T-cell (primary cell): ENCODE data around the gene PPP3CB. TPM values are rescaled to one million over a fixed set of nuclear protein-coding genes. Genes with fewer than 3 reads are reported as not detected.

Experiments used
- ATAC-seq, 4 experiments: fragments of 200-7000 bp in 3 of 4; fragments of 150-1000 bp in 1 of 4; cut with Tn5 transposase; replicated peaks in 1 of 4; 1 replicate in 3 of 4; 2 replicates in 1 of 4; pipeline ENCODE4 v1.10.0; 2021; ENCODE audit warnings: moderate library complexity in 3 of 4, mild to moderate bottlenecking in 2 of 4, moderate number of reproducible peaks in 1 of 4
- CTCF ChIA-PET, 2 donors: fragments of 300-600 bp; sonication (Branson Sonifier 250); formaldehyde crosslinking; loops; one replicate each; lab custom pipeline; 2022; ENCODE audit warnings: antibody characterized with exemption in 2 of 2; lab: Charles Lee
- POLR2A ChIA-PET, 2 donors: fragments of 300-600 bp; sonication (Branson Sonifier 250); formaldehyde crosslinking; loops; one replicate each; lab custom pipeline; 2022; ENCODE audit warnings: antibody characterized with exemption in 2 of 2; lab: Charles Lee
- DNase-seq, 35 experiments: peaks; one replicate each; pipeline versions ENCODE4 v3.0.0 to v3.0.0-alpha.2; 2013 to 2023
- H3K27ac ChIP-seq: one replicate; pipeline ENCODE4 v1.5.1; 2013; ENCODE audit warnings: low read length
- H3K27me3 ChIP-seq, 2 experiments: replicated peaks in 1 of 2; 1 replicate in 1 of 2; 2 replicates in 1 of 2; pipeline versions ENCODE4 v1.6.1 to v1.7.0; 2013; ENCODE audit warnings: low read length in 1 of 2, mixed read lengths in 1 of 2; ENCODE audit not compliant: control insufficient read depth in 2 of 2, insufficient read depth in 2 of 2; ENCODE audit errors: extremely low read depth in 1 of 2
- H3K36me3 ChIP-seq, 2 donors: 1 replicate in 1 of 2; 2 replicates in 1 of 2; pipeline versions ENCODE4 v1.6.1 to v1.7.0; 2013; ENCODE audit warnings: low read length in 1 of 2; ENCODE audit not compliant: control insufficient read depth in 2 of 2, insufficient read depth in 1 of 2; ENCODE audit errors: extremely low read depth in 1 of 2
- H3K4me1 ChIP-seq, 2 experiments: 1 replicate in 1 of 2; 2 replicates in 1 of 2; pipeline versions ENCODE4 v1.6.1 to v1.7.0; 2013; ENCODE audit warnings: low read length in 2 of 2, mixed read lengths in 1 of 2; ENCODE audit not compliant: insufficient read depth in 2 of 2, control insufficient read depth in 1 of 2; ENCODE audit errors: extremely low read depth in 1 of 2
- H3K4me3 ChIP-seq, 2 donors: 1 replicate in 1 of 2; 2 replicates in 1 of 2; pipeline versions ENCODE4 v1.5.1 to v1.7.0; 2013; ENCODE audit warnings: mild to moderate bottlenecking in 2 of 2, low read length in 1 of 2, moderate library complexity in 1 of 2; ENCODE audit not compliant: control insufficient read depth in 1 of 2; ENCODE audit errors: extremely low read depth in 1 of 2
- H3K9me3 ChIP-seq: 2 replicates; pipeline ENCODE4 v1.7.0; 2013
- H3K27ac Mint-ChIP-seq, 2 donors: one replicate each; pipeline ENCODE4 v1.8.0; 2020 to 2021; ENCODE audit warnings: mild to moderate bottlenecking in 2 of 2, mixed read lengths in 2 of 2
- H3K27me3 Mint-ChIP-seq, 2 donors: one replicate each; pipeline ENCODE4 v1.8.0; 2021 to 2022; ENCODE audit warnings: mixed read lengths in 2 of 2
- H3K36me3 Mint-ChIP-seq: one replicate; pipeline ENCODE4 v1.8.0; 2021; ENCODE audit warnings: mixed read lengths
- H3K4me1 Mint-ChIP-seq, 3 donors: one replicate each; pipeline ENCODE4 v1.8.0; 2020 to 2022; ENCODE audit warnings: mixed read lengths in 3 of 3, mild to moderate bottlenecking in 1 of 3
- H3K4me3 Mint-ChIP-seq, 3 donors: one replicate each; pipeline ENCODE4 v1.8.0; 2020 to 2022; ENCODE audit warnings: mild to moderate bottlenecking in 3 of 3, mixed read lengths in 3 of 3, moderate library complexity in 3 of 3
- H3K9me3 Mint-ChIP-seq, 3 donors: one replicate each; pipeline ENCODE4 v1.8.0; 2020 to 2022; ENCODE audit warnings: mixed read lengths in 3 of 3
- WGBS: methylation state at CpG from one replicate; pipeline ENCODE4 v1.1.5; 2013; ENCODE audit warnings: missing lambda C conversion rate; ENCODE audit not compliant: insufficient coverage; 5-methylcytosine and 5-hydroxymethylcytosine counted together
- total RNA-seq, 35 experiments: library from RNA in 6 of 35; stranded (reverse) in 6 of 35; fragments of 120-200 nt in 1 of 35; gene quantifications; one replicate each; pipeline versions ENCODE4 v1.2.1 to v1.2.4 and lab custom pipeline; 2013 to 2026

The PPP3CB gene
- total RNA-seq, 5 donors from 2014 or later (not counting 1 experiment from before 2014, with no cell fraction given): 35.5 to 39.5 (median 37.0) TPM

GRCh38 chr10:73522263-73522662 is 26.4 kb upstream of the PPP3CB start:
- Mint-ChIP-seq H3K9me3 (no peaks in the 10 kb centered on the region), H3K36me3 (peaks cover 17% of the 10 kb centered on the region), H3K27me3 (no peaks in the 10 kb centered on the region), H3K27ac (no peak overlapping the region), H3K4me1 (peaks cover 0 to 4% (median 0%) of the 10 kb centered on the region in 3 donors), H3K4me3 (no peak overlapping the region)
- DNase-seq (no peak), ATAC-seq (no peak)
- no peak overlapping the region for H3K27ac ChIP-seq
- H3K9me3 ChIP-seq: no peaks in the 10 kb centered on the region
- H3K4me3 ChIP-seq: no peak overlapping the region
- H3K4me1 ChIP-seq: no peaks in the 10 kb centered on the region
- ChIA-PET CTCF (interaction anchor here in 1 of 2 donors (1.3 kb wide), 1 partner anchor 14 kb away, joined by 3 read pairs; no protein-coding TSS in a partner anchor), POLR2A (interaction anchor here in 1 of 2 donors (0.5 kb wide), 1 partner anchor 24 kb away, joined by 4 read pairs; no protein-coding TSS in a partner anchor)
- H3K27me3 ChIP-seq: no peaks in the 10 kb centered on the region
- peaks cover 0 to 3% of the 10 kb centered on the region in 2 donors for H3K36me3 ChIP-seq
- no CpG with 5 or more reads among the region's 1 CpG for WGBS

DNA sequence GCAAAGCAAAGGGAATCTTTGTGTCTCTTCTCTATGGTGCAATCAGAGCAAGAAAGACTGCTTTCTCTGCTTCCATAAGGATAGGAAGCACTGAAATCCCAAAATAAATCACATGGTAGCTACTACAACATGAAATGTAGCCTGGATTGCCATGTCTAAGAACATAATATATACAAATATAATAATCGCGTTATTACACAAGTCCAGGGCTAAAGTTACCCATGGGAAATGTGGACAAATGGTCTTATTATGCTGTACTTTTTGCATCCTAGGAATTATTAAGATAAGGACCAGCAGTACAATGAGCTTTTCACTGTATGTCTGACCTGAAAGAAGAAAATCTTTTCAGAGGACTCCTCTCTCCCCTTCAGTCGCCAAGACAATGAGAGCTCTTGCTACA is 23.5 kb upstream of the PPP3CB start:
- Mint-ChIP-seq H3K4me3 (no peak overlapping the region), H3K27me3 (no peaks in the 10 kb centered on the region), H3K4me1 (peaks cover 0 to 4% (median 0%) of the 10 kb centered on the region in 3 donors), H3K27ac (no peak overlapping the region), H3K9me3 (no peaks in the 10 kb centered on the region), H3K36me3 (peaks cover 6% of the 10 kb centered on the region)
- Histone ChIP-seq H3K27me3 (no peaks in the 10 kb centered on the region), H3K4me1 (no peaks in the 10 kb centered on the region), H3K36me3 (peaks cover 0 to 4% of the 10 kb centered on the region in 2 donors), H3K4me3 (no peak overlapping the region), H3K9me3 (no peaks in the 10 kb centered on the region), H3K27ac (no peak overlapping the region)
- WGBS: no CpG with 5 or more reads among the region's 3 CpGs
- ChIA-PET CTCF (no interaction called here), POLR2A (interaction anchor here in 1 of 2 donors (0.7 kb wide), 1 partner anchor 10 kb away, joined by 3 read pairs; no protein-coding TSS in a partner anchor)
- no peak for ATAC-seq
- DNase-seq: no peak

- DNase-seq (no peak), ATAC-seq (no peak)
- Histone ChIP-seq H3K36me3 (peaks cover 0 to 4% of the 10 kb centered on the region in 2 donors), H3K27me3 (no peaks in the 10 kb centered on the region), H3K27ac (no peak overlapping the region), H3K4me3 (no peak overlapping the region), H3K4me1 (no peaks in the 10 kb centered on the region), H3K9me3 (no peaks in the 10 kb centered on the region)
- ChIA-PET POLR2A (interaction anchor here in 1 of 2 donors (0.6 kb wide), 1 partner anchor 14 kb away, joined by 3 read pairs; no protein-coding TSS in a partner anchor), CTCF (no interaction called here)
- WGBS: 80% methylated on average over 1 of the region's 4 CpGs
- H3K27ac Mint-ChIP-seq: no peak overlapping the region
- H3K27me3 Mint-ChIP-seq: no peaks in the 10 kb centered on the region
- no peak overlapping the region for H3K4me3 Mint-ChIP-seq
- H3K4me1 Mint-ChIP-seq: peaks cover 0 to 4% (median 0%) of the 10 kb centered on the region in 3 donors
- H3K9me3 Mint-ChIP-seq: no peaks in the 10 kb centered on the region
- H3K36me3 Mint-ChIP-seq: peaks cover 2% of the 10 kb centered on the region
Measured at GRCh38 chr10:73517166-73517888, 21.5 kb upstream of the PPP3CB start.

- ATAC-seq (no peak), DNase-seq (no peak)
- Histone ChIP-seq H3K27ac (no peak overlapping the region), H3K4me3 (no peak overlapping the region), H3K9me3 (no peaks in the 10 kb centered on the region), H3K4me1 (peaks cover 0 to 4% of the 10 kb centered on the region in 2 experiments), H3K27me3 (no peaks in the 10 kb centered on the region), H3K36me3 (peaks cover 0 to 1% of the 10 kb centered on the region in 2 donors)
- Mint-ChIP-seq H3K27me3 (no peaks in the 10 kb centered on the region), H3K4me1 (peaks cover 0 to 3% (median 0%) of the 10 kb centered on the region in 3 donors), H3K27ac (no peak overlapping the region), H3K4me3 (no peak overlapping the region), H3K9me3 (no peaks in the 10 kb centered on the region), H3K36me3 (no peaks in the 10 kb centered on the region)
- ChIA-PET POLR2A (no interaction called here), CTCF (no interaction called here)
- WGBS: no CpG with 5 or more reads among the region's 4 CpGs
Measured at GRCh38 chr10:73512207-73512743, 16.5 kb upstream of the PPP3CB start.

DNA sequence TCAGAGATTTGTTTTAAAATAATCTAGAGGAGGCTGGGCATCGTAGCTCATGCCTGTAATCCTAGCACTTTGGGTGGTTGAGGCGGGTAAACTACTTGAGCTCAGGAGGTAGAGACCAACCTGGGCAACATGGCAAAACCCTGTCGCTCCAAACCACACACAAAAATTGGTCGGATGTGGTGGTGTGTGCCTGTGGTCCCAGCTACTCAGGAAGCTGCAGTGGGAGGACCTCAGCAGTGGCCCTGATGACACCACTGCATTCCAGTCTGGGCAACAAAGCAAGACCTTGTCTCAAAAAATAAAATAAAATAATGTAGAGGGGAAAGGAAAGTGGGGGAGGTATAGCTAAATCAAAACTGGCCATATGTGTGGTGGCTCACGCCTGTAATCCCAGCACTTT is 13.9 kb upstream of the PPP3CB start:
- ATAC-seq (peak in 1 of 4 experiments; percentile 29), DNase-seq (peak in 1 of 35 experiments; percentile 3)
- Histone ChIP-seq H3K9me3 (no peaks in the 10 kb centered on the region), H3K4me1 (peaks cover 0 to 4% of the 10 kb centered on the region in 2 experiments), H3K4me3 (no peak overlapping the region), H3K27me3 (no peaks in the 10 kb centered on the region), H3K36me3 (peaks cover 0 to 8% of the 10 kb centered on the region in 2 donors), H3K27ac (no peak overlapping the region)
- Mint-ChIP-seq H3K4me1 (peaks cover 0 to 3% (median 0%) of the 10 kb centered on the region in 3 donors), H3K36me3 (peaks cover 13% of the 10 kb centered on the region), H3K4me3 (no peak overlapping the region), H3K27me3 (no peaks in the 10 kb centered on the region), H3K27ac (no peak overlapping the region), H3K9me3 (no peaks in the 10 kb centered on the region)
- WGBS: no CpG with 5 or more reads among the region's 5 CpGs
- POLR2A ChIA-PET: no interaction called here
- CTCF ChIA-PET: no interaction called here

GRCh38 chr10:73506491-73506890 is 10.7 kb upstream of the PPP3CB start:
- H3K9me3 ChIP-seq: no peaks in the 10 kb centered on the region
- Mint-ChIP-seq H3K27me3 (no peaks in the 10 kb centered on the region), H3K4me3 (no peak overlapping the region), H3K4me1 (peaks cover 7 to 16% (median 14%) of the 10 kb centered on the region in 3 donors), H3K27ac (no peak overlapping the region), H3K9me3 (no peaks in the 10 kb centered on the region), H3K36me3 (peaks cover 32% of the 10 kb centered on the region)
- no peaks in the 10 kb centered on the region for H3K27me3 ChIP-seq
- H3K36me3 ChIP-seq: peaks cover 0 to 19% of the 10 kb centered on the region in 2 donors
- DNase-seq (no peak), ATAC-seq (no peak)
- CTCF ChIA-PET: no interaction called here
- no peak overlapping the region for H3K4me3 ChIP-seq
- POLR2A ChIA-PET: interaction anchor here in 1 of 2 donors (0.6 kb wide), 1 partner anchor 219 kb away, joined by 3 read pairs; no protein-coding TSS in a partner anchor
- H3K27ac ChIP-seq: no peak overlapping the region
- WGBS: no CpG with 5 or more reads among the region's 1 CpG
- H3K4me1 ChIP-seq: peaks cover under 1 to 4% of the 10 kb centered on the region in 2 experiments
